Suppressor macrophage treated with lipopolysaccharide for 4 hours (primary cell): Measurements from ENCODE around the gene CYP27A1.

ENCODE experiments used
- DNase-seq: peaks from one replicate; pipeline ENCODE4 v3.0.0-alpha.2; 2020

Gene CYP27A1

DNA sequence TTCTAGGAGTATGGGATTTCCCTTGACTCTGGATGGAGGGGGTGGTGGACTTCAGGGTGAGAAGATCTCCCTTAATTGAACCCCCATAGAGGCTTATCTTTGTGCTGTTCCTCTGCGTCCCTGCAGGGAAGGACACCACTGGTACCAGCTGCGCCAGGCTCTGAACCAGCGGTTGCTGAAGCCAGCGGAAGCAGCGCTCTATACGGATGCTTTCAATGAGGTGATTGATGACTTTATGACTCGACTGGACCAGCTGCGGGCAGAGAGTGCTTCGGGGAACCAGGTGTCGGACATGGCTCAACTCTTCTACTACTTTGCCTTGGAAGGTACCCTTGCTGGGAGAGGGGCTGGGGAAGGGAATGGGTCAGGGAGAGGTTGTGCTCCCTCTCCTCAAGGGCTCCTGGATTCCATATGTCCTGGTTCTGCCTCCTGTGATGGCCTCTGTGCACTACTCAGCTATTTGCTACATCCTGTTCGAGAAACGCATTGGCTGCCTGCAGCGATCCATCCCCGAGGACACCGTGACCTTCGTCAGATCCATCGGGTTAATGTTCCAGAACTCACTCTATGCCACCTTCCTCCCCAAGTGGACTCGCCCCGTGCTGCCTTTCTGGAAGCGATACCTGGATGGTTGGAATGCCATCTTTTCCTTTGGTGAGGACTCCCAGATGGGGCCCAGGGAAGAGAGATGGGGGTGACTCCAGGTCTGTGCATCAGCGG lies 30.3 kb downstream of the CYP27A1 start:
- no peak for DNase-seq

DNA sequence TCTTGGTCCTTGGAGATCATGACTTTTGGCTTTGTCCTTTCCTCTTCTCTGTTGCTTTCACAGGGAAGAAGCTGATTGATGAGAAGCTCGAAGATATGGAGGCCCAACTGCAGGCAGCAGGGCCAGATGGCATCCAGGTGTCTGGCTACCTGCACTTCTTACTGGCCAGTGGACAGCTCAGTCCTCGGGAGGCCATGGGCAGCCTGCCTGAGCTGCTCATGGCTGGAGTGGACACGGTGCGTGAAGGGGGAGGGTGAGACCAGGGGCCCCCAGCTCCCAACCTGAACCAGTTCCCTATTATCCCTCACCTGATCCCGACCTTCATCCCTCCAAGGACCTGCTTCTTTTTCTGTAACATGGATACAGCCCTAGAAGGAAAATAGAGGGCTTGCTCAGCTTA lies 30.9 kb downstream of the CYP27A1 start:
- no peak for DNase-seq

DNA sequence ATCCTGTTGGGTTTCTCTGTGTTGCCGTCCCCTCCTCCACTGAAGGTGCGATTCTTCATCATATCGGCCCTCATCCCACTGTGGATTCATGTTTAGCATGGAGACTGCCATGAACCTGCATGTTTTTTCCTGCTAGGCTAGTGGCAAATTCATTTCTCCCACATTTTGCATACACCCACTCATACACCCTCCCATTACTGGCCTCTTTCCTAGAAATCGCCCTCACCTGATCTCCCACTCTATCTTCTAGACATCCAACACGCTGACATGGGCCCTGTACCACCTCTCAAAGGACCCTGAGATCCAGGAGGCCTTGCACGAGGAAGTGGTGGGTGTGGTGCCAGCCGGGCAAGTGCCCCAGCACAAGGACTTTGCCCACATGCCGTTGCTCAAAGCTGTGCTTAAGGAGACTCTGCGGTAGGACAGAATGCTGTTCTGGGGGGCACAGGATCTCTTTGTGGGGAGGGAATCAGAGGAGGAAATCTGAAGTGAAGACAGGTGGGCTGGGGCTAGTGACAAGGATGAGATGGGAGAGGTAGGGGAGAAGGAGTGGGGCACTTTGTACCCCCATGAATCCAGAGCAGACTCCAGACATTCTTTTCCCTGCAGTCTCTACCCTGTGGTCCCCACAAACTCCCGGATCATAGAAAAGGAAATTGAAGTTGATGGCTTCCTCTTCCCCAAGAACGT lies 32.0 kb downstream of the CYP27A1 start:
- no peak for DNase-seq

DNA sequence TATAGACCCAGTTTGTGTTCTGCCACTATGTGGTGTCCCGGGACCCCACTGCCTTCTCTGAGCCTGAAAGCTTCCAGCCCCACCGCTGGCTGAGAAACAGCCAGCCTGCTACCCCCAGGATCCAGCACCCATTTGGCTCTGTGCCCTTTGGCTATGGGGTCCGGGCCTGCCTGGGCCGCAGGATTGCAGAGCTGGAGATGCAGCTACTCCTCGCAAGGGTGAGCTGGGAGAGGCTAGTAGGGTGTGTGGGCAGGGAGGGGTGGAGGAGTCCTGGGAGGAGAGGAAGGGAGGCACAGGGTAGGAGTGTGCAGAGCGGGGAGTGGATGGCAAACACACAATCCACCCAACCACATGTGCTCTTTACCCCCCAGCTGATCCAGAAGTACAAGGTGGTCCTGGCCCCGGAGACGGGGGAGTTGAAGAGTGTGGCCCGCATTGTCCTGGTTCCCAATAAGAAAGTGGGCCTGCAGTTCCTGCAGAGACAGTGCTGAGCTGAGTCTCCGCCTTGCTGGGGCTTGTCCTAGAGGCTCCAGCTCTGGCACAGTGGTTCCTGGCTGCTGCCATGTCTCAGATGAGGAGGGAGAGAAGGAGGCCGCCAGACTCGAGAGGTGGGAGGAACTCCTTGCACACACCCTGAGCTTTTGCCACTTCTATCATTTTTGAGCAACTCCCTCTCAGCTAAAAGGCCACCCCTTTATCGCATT lies 32.7 kb downstream of the CYP27A1 start:
- no peak for DNase-seq

DNA sequence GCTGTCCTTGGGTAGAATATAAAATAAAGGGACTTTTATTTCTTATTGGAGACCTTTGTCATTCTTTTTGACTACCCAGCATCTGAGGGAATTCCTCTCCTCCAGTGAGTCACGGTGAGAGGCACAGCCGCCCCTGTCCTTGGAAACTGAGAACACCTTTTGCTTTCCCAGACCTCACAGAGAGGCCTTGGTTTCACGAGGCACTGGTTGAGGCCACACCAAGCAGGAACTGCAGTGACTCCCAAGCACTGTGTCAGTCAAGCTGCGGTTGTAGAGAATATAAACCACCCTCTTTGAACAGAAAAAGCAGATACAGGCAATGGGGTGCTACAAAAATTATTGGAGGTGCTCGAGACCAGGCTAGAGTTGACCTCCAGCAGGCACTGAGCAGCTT lies 33.3 kb downstream of the CYP27A1 start:
- no peak for DNase-seq

DNA sequence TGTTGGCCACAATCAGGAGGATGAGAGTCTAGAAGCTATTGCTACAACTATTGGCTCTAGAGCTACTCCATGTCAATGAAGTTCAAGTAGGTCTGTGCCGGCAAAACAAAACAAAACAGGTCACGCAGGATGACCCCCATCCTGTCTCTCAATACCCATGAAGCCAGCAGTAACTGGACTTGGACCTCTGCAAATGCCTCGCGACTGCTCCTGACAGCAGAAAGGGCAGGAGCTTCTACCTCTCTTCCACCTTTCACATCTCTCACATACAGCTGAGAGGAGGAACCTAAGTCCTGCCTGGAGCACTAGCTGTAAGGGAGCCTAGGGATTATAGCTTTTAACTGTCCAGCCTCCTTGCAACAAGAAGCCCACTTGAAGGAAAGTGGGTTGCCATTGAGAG lies 33.7 kb downstream of the CYP27A1 start:
- no peak for DNase-seq

DNA sequence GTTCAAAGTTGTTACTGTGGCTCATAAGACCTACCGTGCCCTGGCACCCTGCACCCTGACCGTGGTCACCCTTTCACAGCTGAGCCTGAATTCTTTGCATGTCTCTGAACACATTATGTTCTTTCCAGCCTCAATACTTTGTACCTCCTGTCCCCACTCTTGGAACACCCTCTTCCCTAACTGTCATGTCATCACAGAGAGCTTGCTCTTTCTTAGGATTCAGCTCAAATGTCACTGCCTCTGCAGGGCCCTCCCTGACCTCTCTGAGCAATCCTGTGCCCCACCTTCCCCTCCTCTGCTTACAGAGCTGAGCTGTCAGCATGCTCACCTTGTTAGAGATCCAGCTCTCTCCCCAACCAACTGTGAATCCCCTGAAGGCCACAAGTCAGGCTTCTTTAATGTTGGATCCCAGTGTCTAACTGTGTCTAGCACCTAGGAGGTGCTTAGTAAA lies 34.6 kb downstream of the CYP27A1 start:
- DNase-seq, result no peak

DNA sequence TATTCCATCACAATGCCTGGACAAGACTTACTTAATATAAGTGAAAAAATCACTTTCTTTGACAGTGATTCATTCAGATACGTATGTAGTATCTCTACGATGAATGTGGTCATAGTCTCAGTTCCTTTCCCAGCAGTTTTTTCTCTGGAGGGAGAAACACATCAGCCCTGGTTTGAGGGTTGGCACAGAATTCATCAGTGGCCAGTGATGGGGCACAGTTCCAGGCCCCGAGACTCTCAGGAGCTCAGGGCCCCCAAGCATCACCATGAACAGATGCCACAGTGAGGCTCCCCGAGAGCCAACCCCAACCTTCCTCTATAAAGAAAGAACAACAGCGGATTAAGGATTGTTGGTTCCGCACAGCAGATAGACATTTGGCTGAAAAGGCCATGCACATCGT lies 37.1 kb downstream of the CYP27A1 start:
- peak; percentile 90 for DNase-seq

DNA sequence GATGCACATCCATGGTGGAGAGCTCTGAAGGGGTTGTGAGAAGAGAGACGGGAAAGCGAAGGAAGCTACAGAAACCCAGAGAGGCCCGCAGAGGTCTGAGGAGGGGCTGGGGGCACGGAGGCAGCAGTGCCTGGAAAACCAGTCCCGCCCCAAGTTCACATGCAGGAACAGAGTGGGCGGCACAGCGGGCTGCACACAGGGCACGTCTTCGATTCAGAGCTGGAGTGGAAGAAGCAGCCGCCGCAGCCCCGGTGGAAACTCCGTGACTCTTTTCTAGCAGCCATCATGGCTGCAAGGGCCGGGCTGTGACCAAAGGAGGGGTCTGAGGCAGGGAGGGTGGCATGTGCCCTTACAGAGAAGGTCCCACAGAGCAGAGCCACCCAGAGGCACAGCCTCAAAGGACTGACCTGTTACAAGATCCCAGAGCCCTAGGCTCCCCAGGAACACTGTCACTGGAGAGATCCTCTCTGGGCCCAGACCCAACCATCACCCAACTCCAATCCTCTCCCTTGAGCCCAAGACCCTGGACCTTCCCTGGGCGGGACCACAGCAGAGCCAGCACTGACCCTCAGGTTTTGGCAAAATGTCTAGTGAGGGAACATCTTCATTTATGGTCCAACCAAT lies 38.9 kb downstream of the CYP27A1 start:
- DNase-seq, result no peak

DNA sequence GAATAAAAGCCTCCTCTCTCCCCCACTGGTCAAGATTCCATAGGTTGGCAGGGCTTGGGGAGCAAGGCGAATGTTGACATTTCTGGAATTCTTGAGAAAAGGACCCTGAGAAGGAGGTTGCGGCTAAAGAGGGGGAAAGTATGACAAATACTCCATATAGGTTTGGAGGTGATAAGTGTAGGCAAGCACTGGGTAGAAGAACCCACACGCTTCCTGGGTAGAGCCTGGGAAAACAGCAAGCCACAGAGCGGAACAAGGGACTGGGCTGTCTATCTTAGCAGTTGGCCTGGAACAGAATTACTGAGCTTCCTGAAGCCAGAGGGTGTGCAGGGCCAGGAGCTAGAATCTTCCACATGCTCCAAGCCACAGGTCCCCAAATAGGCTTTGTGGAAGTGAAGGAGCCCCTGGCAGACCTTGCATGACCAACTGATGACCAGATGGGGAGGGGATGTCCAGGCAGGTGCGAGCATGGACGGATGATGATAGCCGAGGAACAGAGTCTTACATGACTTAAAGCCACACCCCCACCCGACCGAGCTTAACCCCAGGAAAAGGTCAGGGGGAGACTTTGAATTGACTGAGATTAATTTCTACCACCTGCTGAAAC lies 39.8 kb downstream of the CYP27A1 start:
- DNase-seq, result no peak

DNA sequence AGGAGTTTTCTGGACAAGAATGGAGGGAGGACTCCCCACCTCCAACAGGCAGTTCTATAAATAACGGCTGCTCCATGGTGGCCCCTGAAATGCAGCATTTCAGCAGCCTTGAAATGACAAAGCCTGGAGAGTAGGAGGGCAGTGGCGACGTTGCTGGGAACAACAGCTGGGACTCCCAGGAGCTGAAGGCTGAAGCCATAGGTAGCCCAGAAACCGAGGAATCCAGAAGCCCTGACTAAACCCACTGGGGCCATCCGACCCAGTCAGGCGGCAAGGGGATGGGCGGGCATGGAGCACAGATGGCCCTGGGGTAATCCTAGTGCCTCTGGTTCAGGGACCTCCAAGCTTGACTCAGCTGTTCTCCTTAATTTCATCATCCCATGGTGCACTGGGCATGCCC lies 40.7 kb downstream of the CYP27A1 start:
- DNase-seq, result no peak

DNA sequence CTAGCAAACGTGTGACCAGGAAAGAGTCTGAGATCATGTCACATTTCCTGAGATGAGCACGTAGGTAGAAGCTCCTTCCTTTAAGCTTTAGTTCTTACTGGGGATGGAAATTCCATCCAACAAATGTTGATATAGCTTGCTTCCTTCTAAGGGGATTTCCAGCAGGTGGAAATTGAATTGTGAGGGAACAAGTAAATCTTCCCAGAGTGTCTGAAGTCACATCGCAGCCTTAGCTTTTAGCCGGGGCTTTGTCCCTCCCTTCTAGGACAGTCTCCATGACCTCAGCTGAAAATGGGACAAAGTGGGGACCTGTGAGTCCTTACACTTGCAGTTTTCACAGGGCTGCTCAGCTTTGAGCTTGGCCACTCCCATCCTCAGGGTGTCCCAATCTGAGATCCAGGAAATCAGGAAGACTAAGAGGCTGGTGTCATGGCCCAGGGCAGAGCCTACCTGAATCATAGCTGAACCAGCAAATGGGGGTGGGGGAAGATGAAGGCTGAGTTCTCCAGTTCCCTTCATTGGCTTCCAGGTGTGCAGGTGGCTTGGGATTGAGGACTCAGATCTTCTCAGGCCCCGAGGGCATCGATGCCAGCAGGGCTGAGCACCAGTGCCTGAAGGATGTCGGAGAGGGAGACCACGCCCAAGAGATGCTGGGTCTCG lies 41.4 kb downstream of the CYP27A1 start:
- DNase-seq, result no peak

DNA sequence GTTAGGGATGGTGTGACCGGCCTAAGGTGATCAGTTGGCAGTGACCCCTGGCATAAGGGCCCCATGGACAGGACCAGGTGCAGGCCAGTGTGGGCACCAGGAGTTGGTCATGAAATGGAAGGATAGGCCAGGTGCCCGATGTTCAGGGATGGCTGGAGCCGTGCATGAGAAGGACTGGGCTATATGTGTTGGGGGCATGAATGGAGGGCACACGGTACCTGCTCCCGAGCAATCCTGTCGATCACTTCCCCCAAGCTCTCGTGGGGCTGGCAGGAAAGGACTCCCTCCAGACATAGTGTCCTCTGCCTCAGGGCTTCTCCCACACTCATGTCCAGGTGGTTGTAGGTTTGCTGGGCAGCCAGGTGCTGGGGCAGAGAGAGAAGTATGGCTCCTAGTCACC lies 42.1 kb downstream of the CYP27A1 start:
- DNase-seq, result no peak

DNA sequence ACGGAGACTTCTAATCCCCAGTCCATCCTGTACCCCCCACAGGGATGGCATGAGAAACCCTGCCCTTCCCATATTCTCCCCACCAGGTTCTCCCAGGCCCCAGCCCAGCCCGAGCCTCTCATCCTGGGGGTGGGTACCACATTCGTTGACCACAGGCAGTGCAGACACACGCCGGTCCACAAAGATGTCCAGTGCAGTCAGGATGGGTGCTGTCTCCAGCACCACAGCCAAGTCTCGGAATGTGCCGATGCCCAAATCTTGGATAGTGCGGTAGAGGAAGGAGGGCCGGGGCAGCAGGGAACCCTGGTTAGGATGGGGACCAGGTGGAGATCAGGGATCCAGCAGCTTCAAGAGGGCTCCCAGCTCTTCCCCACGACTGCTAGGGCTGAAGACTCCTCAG lies 44.8 kb downstream of the CYP27A1 start:
- DNase-seq, result no peak

DNA sequence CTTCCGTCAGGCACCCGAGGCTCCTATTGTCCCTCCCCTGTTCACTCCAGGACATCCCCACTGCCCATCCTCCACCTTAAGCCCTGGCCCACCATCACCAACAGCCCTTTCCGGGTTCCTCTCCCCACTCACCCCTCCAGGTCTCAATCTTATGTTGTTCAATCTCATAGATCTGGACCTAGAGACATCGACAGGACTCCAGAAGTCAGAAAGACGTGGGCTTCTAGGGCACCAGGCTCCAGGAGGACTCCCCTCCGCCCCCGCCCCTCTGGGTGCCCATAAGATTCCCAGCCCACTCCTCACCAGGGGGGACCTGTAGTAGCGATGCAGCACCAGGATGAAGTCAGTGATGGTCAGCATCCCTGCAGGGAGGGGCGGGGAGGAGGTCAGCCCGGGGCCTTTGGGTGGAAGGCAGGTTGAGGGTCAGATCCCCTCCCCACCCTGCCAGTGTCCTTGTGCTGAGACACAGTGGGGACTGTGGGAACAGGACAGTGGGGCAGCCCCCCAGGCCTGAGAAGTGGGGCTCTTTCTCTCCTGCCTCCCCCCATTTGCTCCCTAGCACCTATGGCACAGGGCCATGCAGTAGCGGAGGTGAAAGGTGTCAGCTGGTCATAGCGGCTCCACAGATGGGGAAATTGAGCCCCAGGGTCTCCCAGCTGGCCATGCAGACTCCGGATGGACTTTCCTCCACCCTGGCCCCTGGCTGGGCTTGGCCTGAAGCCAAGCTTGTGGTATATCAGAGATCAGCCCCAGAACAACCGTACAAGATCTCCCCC lies 45.9 kb downstream of the CYP27A1 start:
- no peak for DNase-seq

DNA sequence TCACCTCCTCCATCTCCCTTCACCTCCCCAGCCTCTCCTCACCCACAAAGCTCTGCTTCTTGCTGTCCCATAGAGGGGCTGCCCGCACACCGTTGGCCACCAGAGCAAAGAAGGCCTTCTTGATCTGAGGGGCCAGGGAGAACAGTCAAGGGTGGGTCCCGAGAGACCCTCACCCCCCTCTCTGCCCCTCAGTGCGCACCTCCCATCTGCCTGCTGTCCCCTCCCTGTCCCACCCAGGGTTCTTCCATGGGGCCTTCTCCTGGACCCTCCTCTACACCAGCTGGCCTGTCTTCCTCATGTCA lies 46.5 kb downstream of the CYP27A1 start:
- DNase-seq, result no peak

DNA sequence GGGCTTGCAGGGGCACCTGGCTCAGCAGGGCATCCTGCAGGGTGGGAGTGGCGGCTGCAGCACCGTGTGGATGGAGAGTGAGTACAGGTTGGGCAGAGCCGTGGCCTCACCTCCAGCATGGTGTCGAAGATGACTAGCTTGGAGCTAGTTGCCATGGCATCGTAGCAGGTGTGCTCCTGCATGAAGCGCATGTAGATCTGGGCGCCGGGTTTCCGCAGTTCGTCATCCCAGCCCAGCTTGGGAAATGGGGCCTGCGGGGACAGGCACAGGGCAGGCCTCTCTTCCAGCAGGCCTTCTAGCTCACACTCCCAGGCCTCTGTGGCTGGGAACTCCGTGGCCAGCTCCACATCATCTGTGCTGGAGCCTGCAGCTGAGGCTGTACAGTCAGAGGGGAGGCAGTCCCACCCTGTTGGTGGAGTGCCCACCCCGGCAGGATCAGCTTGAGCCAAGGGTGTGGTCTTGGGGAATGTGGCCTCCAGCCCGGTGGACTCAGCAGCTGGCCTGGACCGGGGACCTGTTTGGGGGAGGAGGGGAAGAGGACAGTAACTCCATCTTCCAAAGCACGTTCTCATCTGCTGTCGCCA lies 48.0 kb downstream of the CYP27A1 start:
- DNase-seq, result no peak

DNA sequence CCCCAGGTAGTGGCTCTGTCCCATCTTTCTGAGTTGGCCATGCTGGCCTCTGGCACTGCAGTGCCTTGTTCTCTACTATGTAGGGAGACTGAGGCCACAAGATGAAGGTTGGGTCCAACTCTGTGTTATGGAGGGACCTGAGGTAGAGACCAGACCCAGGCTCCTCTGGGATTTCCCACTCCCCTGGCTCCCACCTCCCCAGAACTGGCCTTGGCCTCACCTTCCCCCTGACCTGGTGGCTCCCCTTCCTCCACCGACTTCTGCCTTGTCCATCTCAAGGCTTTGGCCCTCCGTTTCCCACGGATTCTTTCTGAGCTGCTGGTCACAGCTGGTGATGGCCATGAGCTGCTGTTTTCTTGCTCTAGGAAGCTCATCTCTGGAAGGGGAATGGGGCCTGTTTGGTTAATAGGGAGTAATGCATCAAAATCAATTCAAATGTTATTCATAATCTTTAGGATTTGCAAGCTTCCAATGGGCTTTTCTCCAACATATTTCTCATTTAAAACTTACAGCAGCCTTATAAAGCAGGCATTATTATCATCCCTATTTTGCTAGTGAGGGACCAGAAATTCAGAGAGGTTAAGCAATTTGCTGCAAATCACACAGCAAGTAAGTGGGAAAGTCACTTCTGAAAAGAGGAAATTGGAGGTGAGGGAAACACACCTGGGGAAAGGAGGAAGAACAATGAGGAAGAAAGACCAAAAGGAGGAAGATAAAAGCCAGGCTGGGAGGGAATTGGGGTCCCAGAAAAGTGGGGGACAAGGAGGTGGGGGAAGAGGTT lies 48.8 kb downstream of the CYP27A1 start:
- no peak for DNase-seq

DNA sequence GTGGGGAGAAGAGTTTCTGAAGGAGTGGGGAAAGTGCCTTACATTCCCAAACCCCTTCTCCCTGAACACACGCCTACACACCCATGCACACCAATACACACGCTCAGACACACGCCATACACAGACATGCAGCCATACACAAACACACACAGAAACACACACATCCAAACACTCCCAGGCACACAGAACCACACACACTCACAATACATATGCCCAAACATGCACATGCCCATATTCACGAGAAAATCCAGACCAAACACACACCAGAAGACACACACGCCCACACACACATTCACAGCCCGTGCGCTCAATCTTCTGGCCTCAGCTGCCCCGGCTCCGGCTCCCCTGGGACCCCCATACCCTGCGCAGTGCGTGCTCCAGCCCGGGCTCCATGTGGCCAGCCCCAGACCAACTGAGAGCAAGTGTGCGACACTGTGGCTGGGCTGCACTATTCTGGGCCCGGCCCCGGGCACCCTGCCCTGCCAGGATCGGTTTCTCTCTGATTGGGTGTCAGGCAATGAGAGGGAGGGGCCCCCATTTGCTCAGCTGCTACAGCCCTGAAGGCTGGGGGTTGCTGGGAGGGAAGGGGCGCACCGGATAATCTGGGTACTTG lies 49.5 kb downstream of the CYP27A1 start, which contains the start of gene PRKAG3:
Gene PRKAG3, minus strand, starts transcription at position 426 of the 613 bp plus-strand sequence.
- DNase-seq, result no peak

DNA sequence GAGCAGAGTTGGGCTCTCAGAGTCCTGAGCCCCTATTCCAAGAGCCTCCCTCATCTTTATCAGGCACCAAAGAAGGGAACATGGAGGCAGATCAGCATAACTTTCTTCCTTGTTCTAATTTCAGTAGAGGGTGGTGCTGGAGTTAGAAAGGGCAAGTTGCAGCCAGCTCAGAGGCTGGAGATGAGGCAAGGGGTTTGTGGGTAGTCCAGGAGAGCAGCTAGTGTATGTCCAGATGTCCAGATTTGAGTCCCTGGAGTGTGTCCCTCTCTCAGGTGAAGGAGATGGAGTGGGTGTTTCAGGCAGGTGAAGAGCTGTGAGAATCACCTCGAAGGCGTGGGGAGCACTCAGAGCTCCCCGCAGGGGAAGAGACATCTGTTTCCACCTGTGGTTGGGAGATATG lies 50.1 kb downstream of the CYP27A1 start:
- DNase-seq, result no peak
